ENCODE data around the gene RFNG.

DNA sequence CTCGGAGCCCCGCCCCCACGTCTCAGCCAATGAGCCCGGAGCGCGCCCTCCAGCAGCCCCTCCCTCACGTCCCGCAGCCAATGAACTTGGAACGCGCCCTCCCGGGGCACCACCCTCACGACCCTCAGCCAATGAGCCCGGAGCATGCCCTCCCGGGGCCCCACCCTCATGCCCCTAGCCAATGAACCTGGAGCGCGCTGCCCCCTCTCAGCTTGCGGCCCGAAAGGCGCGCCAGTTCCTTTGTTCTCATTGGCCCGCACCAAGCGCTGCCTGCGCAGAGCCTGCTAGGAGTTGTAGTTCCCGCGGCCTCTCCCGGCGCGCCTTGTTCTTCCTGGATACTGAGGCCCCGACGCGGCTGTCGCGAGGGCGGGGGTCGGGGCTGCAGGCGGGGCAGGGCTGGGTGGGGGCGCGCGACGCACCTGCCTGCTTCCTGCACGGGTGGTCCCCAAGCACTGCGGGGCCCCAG lies 28.6 kb downstream of the RFNG start, which contains the start of gene LRRC45:
- TF ChIP-seq, protein P1, sequence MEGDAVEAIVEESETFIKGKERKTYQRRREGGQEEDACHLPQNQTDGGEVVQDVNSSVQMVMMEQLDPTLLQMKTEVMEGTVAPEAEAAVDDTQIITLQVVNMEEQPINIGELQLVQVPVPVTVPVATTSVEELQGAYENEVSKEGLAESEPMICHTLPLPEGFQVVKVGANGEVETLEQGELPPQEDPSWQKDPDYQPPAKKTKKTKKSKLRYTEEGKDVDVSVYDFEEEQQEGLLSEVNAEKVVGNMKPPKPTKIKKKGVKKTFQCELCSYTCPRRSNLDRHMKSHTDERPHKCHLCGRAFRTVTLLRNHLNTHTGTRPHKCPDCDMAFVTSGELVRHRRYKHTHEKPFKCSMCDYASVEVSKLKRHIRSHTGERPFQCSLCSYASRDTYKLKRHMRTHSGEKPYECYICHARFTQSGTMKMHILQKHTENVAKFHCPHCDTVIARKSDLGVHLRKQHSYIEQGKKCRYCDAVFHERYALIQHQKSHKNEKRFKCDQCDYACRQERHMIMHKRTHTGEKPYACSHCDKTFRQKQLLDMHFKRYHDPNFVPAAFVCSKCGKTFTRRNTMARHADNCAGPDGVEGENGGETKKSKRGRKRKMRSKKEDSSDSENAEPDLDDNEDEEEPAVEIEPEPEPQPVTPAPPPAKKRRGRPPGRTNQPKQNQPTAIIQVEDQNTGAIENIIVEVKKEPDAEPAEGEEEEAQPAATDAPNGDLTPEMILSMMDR (IDR thresholded peaks at IDR 0.05; ENCODE audit: insufficient read depth, low read length, poor library complexity, severe bottlenecking): no peak
- no peak for TF ChIP-seq EZH2phosphoT487 (conservative IDR thresholded peaks at IDR 0.05; ENCODE audit: low read length)

Data from SU-DHL-6 (cell line).